Pancreas (tissue), 10 donors: Measurements from ENCODE around the gene PIKFYVE. TPM values are rescaled to one million over a fixed set of nuclear protein-coding genes. Genes with fewer than 3 reads are reported as not detected.

Experiments
- ATAC-seq, 4 donors: fragments of 200-7000 bp; cut with Tn5 transposase; one replicate each; pipeline versions ENCODE4 v1.8.0 to v1.9.1; 2020; ENCODE audit warnings: mild to moderate bottlenecking in 4 of 4, moderate library complexity in 4 of 4
- DNase-seq, 6 donors: peaks; one replicate each; pipeline ENCODE4 v3.0.0-alpha.2; 2020
- FAIRE-seq: peaks from 2 replicates; lab custom pipeline; 2012; peaks lifted over from hg19 to GRCh38; lab: Jason Lieb, UNC
- H3K27ac ChIP-seq, 4 donors: fragments of 200-600 bp; sonication (generic); 1 replicate in 3 of 4; 2 replicates in 1 of 4; pipeline versions ENCODE4 v1.5.0 to v1.8.0; 2020
- H3K27me3 ChIP-seq, 4 donors: fragments of 200-600 bp; one replicate each; pipeline ENCODE4 v1.8.0; 2021
- H3K36me3 ChIP-seq, 3 donors: fragments of 200-600 bp; sonication (generic) in 1 of 3; one replicate each; pipeline versions ENCODE4 v1.5.0 to v1.8.0; 2020 to 2021
- H3K4me1 ChIP-seq, 3 donors: fragments of 200-600 bp; one replicate each; pipeline ENCODE4 v1.8.0; 2021
- H3K4me3 ChIP-seq, 4 donors: fragments of 200-600 bp; sonication (generic) in 2 of 4; one replicate each; pipeline versions ENCODE4 v1.5.0 to v1.8.0; 2020 to 2021
- H3K9me3 ChIP-seq, 4 donors: fragments of 200-600 bp; one replicate each; pipeline ENCODE4 v1.8.0; 2021
- CTCF ChIP-seq, 4 donors: fragments of 200-600 bp; sonication (generic) in 3 of 4; IDR thresholded peaks; one replicate each; pipeline versions ENCODE4 v1.5.0 to v1.8.0; 2021; ENCODE audit warnings: antibody characterized with exemption in 4 of 4
- WGBS, 2 donors: extraction: QIAGEN DNeasy Blood & Tissue Kit; methylation state at CpG; one replicate each; pipeline ENCODE4 v1.1.7; 2013; 5-methylcytosine and 5-hydroxymethylcytosine counted together
- intact Hi-C, 3 donors: fragments of 100-400 bp; cut with DNase I; formaldehyde crosslinking; loops; one replicate each; pipeline versions ENCODE4 v1.11.1 to v1.14.2; 2022
- polyA plus RNA-seq, 2 donors: library from polyadenylated mRNA; stranded (reverse); fragments of 200-250 nt; gene quantifications; one replicate each; pipeline ENCODE4 v1.2.3, GENCODE V29; 2013
- total RNA-seq, 6 donors: library from RNA; stranded (reverse); fragmentation: NEBNext Ultra II Directional in 4 of 6; extraction: Animal tissue kit (Norgen Biotek cat#: 25700) in 4 of 6; gene quantifications; one replicate each; pipeline versions ENCODE4 v1.2.1 to v1.2.4, GENCODE V29; 2021 to 2023
- donor health status: healthy with polysubstance abuse.
- donor health status: DM: no; HTN: no; CAD: no; lungs with moderate emphysema.
- donor health status: DM: no; HTN: no; CAD: no.
- donor health status: control.
- donor health status: control.
- donor health status: Bipolar disorder and iron deficiency.
- donor health status: DM: yes; HTN: yes; CAD: no.
- donor health status: DM: no; HTN: no; CAD: no.
- donor health status: DM: no; HTN: no; CAD: no.
- donor health status: DM: yes; HTN: yes; CAD: no.

PIKFYVE gene
- total and polyA plus RNA-seq, 8 donors: 6.0 to 16.1 (median 13.3) TPM

DNA sequence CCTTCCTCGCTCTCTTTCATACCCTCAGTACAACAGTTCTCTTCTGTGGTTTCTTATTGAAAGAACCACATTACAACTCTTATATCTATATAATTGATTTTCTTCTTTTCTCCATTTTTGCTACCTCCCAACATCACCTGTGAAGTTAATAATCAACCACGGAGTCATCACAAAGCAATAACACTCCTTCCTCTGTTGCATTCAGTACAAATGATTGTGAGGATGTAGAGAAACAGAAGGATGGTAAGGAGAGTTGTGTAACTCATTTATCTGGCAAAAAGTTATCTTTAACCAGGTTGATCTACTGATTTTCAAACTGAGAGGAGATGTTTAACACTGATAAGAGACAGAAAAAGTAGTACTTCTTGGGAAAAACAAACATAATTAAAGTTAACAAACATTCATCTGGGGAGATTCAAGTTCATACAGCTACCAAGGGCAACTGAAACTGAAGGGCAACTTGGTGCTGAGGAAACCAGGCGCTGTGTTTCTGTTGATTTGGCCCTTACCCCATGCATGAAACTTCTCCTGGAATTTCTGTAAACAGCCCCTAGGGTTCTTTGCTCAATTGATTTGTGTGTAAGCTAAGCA lies 25.3 kb upstream of the PIKFYVE start:
- WGBS, 2 donors: 69 to 73% methylated on average over 3 of the region's 3 CpGs
- H3K36me3 ChIP-seq: peaks cover 0 to 32% (median 5%) of the 10 kb centered on the region in 3 donors
- intact Hi-C loops: no loop called here
- ATAC-seq: no peak
- TF ChIP-seq CTCF (IDR thresholded peaks at IDR 0.05): no peak
- H3K27me3 ChIP-seq: no peaks in the 10 kb centered on the region
- no peak for DNase-seq
- H3K27ac ChIP-seq: no peak overlapping the region
- H3K9me3 ChIP-seq: no peaks in the 10 kb centered on the region
- H3K4me1 ChIP-seq: no peaks in the 10 kb centered on the region
- no peak for FAIRE-seq
- H3K4me3 ChIP-seq: no peak overlapping the region

- H3K4me3 ChIP-seq: no peak overlapping the region
- FAIRE-seq (no peak), DNase-seq (no peak), ATAC-seq (no peak)
- H3K9me3 ChIP-seq: no peaks in the 10 kb centered on the region
- TF ChIP-seq CTCF (IDR thresholded peaks at IDR 0.05): no peak
- intact Hi-C loops: no loop called here
- H3K27me3 ChIP-seq: no peaks in the 10 kb centered on the region
- no peak overlapping the region for H3K27ac ChIP-seq
- H3K4me1 ChIP-seq: no peaks in the 10 kb centered on the region
- peaks cover 0 to 8% (median 2%) of the 10 kb centered on the region in 3 donors for H3K36me3 ChIP-seq
These were observed 21.6 kb upstream of the PIKFYVE start for GRCh38 chr2:208244422-208244821.

DNA sequence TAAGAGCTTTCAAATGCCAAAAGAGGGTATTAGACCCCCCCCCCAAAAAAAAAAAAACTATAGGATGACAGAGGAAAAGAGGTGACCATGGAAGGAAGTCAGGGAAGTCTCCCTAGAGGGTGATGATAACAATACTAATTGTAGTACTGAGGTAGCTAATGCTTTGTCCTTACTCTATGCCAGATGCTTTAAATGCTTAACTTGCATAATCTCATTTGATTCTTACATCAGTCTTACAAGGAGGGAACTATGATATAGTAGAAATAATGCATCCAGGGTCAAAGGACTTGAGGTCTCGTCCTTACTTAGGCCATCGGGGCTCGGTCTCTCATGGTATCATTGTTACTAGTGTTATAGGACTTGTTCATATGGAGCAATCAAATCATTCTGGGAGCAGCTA lies 20.3 kb upstream of the PIKFYVE start:
- H3K27me3 ChIP-seq: no peaks in the 10 kb centered on the region
- FAIRE-seq (no peak), DNase-seq (no peak), ATAC-seq (no peak)
- H3K4me1 ChIP-seq: no peaks in the 10 kb centered on the region
- no peak overlapping the region for H3K4me3 ChIP-seq
- peaks cover 0 to 3% (median 2%) of the 10 kb centered on the region in 3 donors for H3K36me3 ChIP-seq
- no peak overlapping the region for H3K27ac ChIP-seq
- no peaks in the 10 kb centered on the region for H3K9me3 ChIP-seq
- intact Hi-C loops: no loop called here
- TF ChIP-seq CTCF (IDR thresholded peaks at IDR 0.05): no peak
- 97% methylated on average over 3 of the region's 3 CpGs for WGBS, 2 donors

DNA sequence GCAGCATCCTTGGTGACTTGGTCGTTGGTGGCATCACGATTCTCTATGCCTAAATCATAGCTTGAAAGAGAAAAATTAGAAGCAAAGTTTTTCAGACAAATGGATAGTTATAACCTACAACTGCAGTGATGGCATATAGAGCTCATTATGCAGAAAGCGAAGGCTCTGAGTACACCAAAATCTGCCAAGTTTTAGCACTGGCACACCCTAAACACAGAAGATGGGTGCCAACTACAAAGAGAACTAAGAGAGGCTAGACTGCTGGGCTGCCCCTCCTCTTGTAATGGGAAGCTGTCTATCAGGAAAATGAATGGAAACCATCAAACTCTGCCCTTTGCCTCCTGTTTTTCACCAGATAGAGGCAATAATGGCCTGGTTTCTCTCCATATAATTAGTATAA lies 17.5 kb upstream of the PIKFYVE start:
- FAIRE-seq (no peak), ATAC-seq (no peak), DNase-seq (no peak)
- intact Hi-C loops: no loop called here
- no peaks in the 10 kb centered on the region for H3K27me3 ChIP-seq
- H3K9me3 ChIP-seq: no peaks in the 10 kb centered on the region
- H3K27ac ChIP-seq: no peak overlapping the region
- WGBS, 2 donors: 90 to 97% methylated on average over 3 of the region's 3 CpGs
- peaks cover 5 to 19% (median 8%) of the 10 kb centered on the region in 3 donors for H3K4me1 ChIP-seq
- peaks cover 0 to 8% (median 0%) of the 10 kb centered on the region in 3 donors for H3K36me3 ChIP-seq
- H3K4me3 ChIP-seq: no peak overlapping the region
- no peak for TF ChIP-seq CTCF (IDR thresholded peaks at IDR 0.05)

- ATAC-seq (no peak), FAIRE-seq (no peak), DNase-seq (no peak)
- WGBS, 2 donors: 95 to 96% methylated on average over 2 of the region's 2 CpGs
- Histone ChIP-seq H3K9me3 (no peaks in the 10 kb centered on the region), H3K4me1 (peaks cover 6 to 22% (median 8%) of the 10 kb centered on the region in 3 donors), H3K27me3 (no peaks in the 10 kb centered on the region), H3K36me3 (peaks cover 0 to 8% (median 0%) of the 10 kb centered on the region in 3 donors), H3K27ac (no peak overlapping the region), H3K4me3 (no peak overlapping the region)
- no peak for TF ChIP-seq CTCF (IDR thresholded peaks at IDR 0.05)
- intact Hi-C loops: no loop called here
These were observed 16.8 kb upstream of the PIKFYVE start for GRCh38 chr2:208249296-208249695.
